HG03064 (cell line): ENCODE measurements around the gene PDZD8.

Experiments
- ATAC-seq: cut with Tn5 transposase; IDR thresholded peaks from one replicate; pipeline ENCODE4 v1.9.1; 2021; ENCODE audit warnings: low read depth; ENCODE audit not compliant: unreplicated experiment

The PDZD8 gene

DNA sequence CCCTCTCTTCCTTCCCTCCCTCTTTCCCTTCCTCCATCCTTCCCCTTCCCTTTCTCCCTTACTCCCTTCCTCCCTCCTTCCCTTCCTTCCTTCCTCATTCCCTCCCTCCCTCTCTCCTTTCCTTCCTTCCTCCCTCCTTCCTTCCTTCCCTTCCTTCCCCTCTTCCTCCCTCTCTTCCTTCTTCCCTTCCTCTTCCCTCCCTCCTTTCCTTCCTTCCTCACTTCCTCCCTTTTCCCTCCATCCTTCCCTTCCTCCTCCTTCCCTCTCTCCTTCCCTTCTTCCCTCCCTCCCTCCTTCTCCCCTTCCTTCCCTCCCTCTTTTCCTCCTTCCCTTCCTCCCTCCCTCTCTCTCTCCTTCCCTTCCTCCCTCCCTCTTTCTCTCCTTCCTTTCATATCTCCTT is 147.0 kb downstream of the PDZD8 start:
- no peak for ATAC-seq
